ENCODE data around the gene VAMP2.

DNA sequence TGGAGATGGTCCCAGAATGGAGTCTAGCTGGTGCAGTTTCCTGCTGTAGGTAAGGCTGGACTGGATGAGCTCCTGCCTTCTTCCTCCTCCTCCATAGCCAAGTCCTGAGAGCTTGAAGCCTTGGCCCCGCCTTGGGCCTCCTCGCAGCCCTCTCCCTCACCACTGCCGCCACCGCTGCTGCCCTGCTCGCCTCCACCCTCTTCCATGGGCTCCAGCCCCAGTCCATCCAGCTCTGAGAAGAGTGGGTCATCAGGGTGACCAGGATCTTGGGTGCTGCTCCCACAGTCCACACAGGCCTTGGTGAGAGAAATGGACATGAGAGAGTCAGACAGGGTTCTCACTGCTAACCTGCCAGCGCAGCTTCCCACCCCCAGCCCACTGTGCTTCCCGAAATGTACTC, 21.7 kb downstream of the VAMP2 start:
- TF ChIP-seq, protein P1, sequence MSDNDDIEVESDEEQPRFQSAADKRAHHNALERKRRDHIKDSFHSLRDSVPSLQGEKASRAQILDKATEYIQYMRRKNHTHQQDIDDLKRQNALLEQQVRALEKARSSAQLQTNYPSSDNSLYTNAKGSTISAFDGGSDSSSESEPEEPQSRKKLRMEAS (CRISPR knock-in tag; IDR thresholded peaks at IDR 0.05) = no peak
- no peak for TF ChIP-seq ZNF57 (CRISPR knock-in tag; IDR thresholded peaks at IDR 0.05)
- TF ChIP-seq POLR2A (conservative IDR thresholded peaks at IDR 0.05) = no peak
- no peak for TF ChIP-seq C11orf30 (IDR thresholded peaks at IDR 0.05; ENCODE audit: low read depth)
- TF ChIP-seq, protein P2, sequence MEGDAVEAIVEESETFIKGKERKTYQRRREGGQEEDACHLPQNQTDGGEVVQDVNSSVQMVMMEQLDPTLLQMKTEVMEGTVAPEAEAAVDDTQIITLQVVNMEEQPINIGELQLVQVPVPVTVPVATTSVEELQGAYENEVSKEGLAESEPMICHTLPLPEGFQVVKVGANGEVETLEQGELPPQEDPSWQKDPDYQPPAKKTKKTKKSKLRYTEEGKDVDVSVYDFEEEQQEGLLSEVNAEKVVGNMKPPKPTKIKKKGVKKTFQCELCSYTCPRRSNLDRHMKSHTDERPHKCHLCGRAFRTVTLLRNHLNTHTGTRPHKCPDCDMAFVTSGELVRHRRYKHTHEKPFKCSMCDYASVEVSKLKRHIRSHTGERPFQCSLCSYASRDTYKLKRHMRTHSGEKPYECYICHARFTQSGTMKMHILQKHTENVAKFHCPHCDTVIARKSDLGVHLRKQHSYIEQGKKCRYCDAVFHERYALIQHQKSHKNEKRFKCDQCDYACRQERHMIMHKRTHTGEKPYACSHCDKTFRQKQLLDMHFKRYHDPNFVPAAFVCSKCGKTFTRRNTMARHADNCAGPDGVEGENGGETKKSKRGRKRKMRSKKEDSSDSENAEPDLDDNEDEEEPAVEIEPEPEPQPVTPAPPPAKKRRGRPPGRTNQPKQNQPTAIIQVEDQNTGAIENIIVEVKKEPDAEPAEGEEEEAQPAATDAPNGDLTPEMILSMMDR (IDR thresholded peaks at IDR 0.05 in 2 of 3, conservative IDR thresholded peaks at IDR 0.05 in 1 of 3; ENCODE audit: insufficient read depth in 2 of 3, low read depth in 1 of 3, low read length in 3 of 3) = no peak
- no peak for TF ChIP-seq ZFX (CRISPR knock-in tag; IDR thresholded peaks at IDR 0.05)
- TF ChIP-seq ZNF124 (CRISPR knock-in tag; IDR thresholded peaks at IDR 0.05) = no peak
- no peak for TF ChIP-seq TCF7 (IDR thresholded peaks at IDR 0.05; ENCODE audit: borderline replicate concordance)
- TF ChIP-seq CREB1 (IDR thresholded peaks at IDR 0.05) = no peak
- TF ChIP-seq CREB1 (CRISPR knock-in tag; IDR thresholded peaks at IDR 0.05) = no peak
